KMS-11 (cell line): Measurements from ENCODE around the gene LIAS.
"Not testable (repeated sequence)": the region's sequence is repeated elsewhere in the genome, so short reads cannot be mapped to it uniquely, and the experiment has no call there.

Experiments
- H2AFZ ChIP-seq: fragments of 200-600 bp; sonication (generic); 2 replicates; pipeline ENCODE4 v1.6.1; 2016; ENCODE audit warnings: antibody characterized with exemption, mixed run types, low read depth
- H3K27ac ChIP-seq: fragments of 200-600 bp; sonication (generic); 2 replicates; pipeline ENCODE4 v1.6.1; 2016; ENCODE audit warnings: mild to moderate bottlenecking, mixed run types
- H3K27me3 ChIP-seq: fragments of 200-600 bp; sonication (generic); 2 replicates; pipeline ENCODE4 v1.6.1; 2017; ENCODE audit warnings: mild to moderate bottlenecking, low read depth, mixed run types, moderate library complexity; ENCODE audit not compliant: insufficient read depth
- H3K36me3 ChIP-seq: fragments of 200-600 bp; sonication (generic); 2 replicates; pipeline ENCODE4 v1.6.1; 2017; ENCODE audit warnings: mild to moderate bottlenecking, mixed run types; ENCODE audit not compliant: insufficient read depth
- H3K4me1 ChIP-seq: fragments of 200-600 bp; sonication (generic); 2 replicates; pipeline ENCODE4 v1.6.1; 2016; ENCODE audit warnings: mild to moderate bottlenecking, low read depth, mixed run types; ENCODE audit not compliant: poor library complexity, severe bottlenecking
- H3K4me2 ChIP-seq: fragments of 200-600 bp; sonication (generic); 2 replicates; pipeline ENCODE4 v1.7.0; 2016; ENCODE audit warnings: mild to moderate bottlenecking, mixed run types
- H3K4me3 ChIP-seq: fragments of 200-600 bp; sonication (generic); IDR thresholded peaks from 2 replicates; pipeline ENCODE4 v1.6.1; 2017; ENCODE audit warnings: low read depth, low read length, mixed read lengths; ENCODE audit not compliant: insufficient read depth
- H3K79me2 ChIP-seq: fragments of 200-600 bp; sonication (generic); 2 replicates; pipeline ENCODE4 v1.6.1; 2016; ENCODE audit warnings: low read depth, mixed run types; ENCODE audit not compliant: insufficient read depth
- H3K9ac ChIP-seq: fragments of 200-600 bp; sonication (generic); 2 replicates; pipeline ENCODE4 v1.6.1; 2016; ENCODE audit warnings: mild to moderate bottlenecking, mixed run types
- H4K20me1 ChIP-seq: fragments of 200-600 bp; sonication (generic); 2 replicates; pipeline ENCODE4 v1.6.1; 2016; ENCODE audit warnings: mild to moderate bottlenecking, mixed run types; ENCODE audit not compliant: insufficient read depth
- TF ChIP-seq, protein P1 (sequence below): fragments of 200-600 bp; sonication (generic); conservative IDR thresholded peaks from 2 replicates; pipeline ENCODE4 v1.6.1; 2017; ENCODE audit warnings: low read depth, mild to moderate bottlenecking, antibody characterized with exemption, low read length, moderate library complexity, mixed read lengths

Gene LIAS

DNA sequence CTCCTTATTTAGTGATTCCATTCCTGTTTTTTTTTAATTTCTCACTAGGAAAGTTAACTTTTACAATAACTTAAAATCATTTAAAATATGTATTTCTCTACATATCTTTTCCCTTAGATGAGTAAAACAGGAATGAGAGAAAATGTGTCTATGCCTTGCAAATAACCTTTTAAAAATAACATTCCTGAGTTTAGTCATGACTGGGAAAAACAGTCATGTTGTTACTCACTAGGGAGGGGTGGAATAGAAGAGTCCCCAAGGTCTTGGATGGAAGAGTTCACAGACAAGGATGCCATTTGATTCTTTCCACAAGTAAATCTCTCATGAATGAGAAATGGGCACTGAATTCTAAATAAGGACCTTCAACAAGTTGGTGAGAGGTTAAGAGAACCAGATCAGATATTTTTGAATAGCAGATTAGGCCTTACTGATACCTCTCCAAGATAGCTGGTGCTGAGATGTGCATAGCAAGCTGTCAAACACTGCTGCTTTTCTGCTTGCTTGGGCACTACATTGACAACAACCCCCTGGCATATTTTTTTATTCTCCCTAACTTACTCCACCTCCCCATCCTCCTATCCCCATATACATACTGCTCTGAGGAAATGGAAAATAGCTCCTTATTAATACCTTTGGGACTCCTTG is 43.3 kb downstream of the LIAS start:
- Histone ChIP-seq H3K36me3 (no peaks in the 10 kb centered on the region), H3K9ac (no peak overlapping the region), H4K20me1 (no peaks in the 10 kb centered on the region), H3K79me2 (no peaks in the 10 kb centered on the region), H3K4me2 (no peak overlapping the region), H3K27ac (no peak overlapping the region), H3K4me1 (no peaks in the 10 kb centered on the region), H3K4me3 (no peak overlapping the region), H3K27me3 (no peaks in the 10 kb centered on the region), H2AFZ (no peak overlapping the region)
- TF ChIP-seq, protein P1, sequence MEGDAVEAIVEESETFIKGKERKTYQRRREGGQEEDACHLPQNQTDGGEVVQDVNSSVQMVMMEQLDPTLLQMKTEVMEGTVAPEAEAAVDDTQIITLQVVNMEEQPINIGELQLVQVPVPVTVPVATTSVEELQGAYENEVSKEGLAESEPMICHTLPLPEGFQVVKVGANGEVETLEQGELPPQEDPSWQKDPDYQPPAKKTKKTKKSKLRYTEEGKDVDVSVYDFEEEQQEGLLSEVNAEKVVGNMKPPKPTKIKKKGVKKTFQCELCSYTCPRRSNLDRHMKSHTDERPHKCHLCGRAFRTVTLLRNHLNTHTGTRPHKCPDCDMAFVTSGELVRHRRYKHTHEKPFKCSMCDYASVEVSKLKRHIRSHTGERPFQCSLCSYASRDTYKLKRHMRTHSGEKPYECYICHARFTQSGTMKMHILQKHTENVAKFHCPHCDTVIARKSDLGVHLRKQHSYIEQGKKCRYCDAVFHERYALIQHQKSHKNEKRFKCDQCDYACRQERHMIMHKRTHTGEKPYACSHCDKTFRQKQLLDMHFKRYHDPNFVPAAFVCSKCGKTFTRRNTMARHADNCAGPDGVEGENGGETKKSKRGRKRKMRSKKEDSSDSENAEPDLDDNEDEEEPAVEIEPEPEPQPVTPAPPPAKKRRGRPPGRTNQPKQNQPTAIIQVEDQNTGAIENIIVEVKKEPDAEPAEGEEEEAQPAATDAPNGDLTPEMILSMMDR: no peak

- not testable (repeated sequence) for H3K4me1 ChIP-seq, H4K20me1 ChIP-seq, H3K9ac ChIP-seq, H2AFZ ChIP-seq, H3K4me3 ChIP-seq, H3K27me3 ChIP-seq, H3K79me2 ChIP-seq, H3K27ac ChIP-seq, H3K4me2 ChIP-seq, H3K36me3 ChIP-seq
Measured at GRCh38 chr4:39502664-39503035, 43.8 kb downstream of the LIAS start.

DNA sequence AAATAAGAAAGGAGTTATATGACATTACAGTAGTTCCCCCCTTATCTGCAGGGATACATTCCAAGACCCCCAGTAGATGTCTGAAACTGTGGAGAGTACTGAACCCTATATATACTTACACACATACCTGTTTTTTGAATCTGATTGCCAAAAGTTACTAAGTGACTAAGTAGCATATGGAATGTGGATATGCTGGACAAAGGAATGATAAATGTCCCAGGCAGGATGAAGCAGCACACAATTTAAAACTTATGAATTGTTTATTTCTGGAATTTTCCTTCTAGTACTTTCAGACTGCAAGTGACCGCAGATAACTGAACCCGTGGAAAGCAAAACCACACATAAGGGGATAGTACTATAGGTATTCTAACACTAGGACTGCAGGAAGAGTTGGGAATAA is 45.7 kb downstream of the LIAS start:
- Histone ChIP-seq H3K4me2 (no peak overlapping the region), H3K4me1 (no peaks in the 10 kb centered on the region), H4K20me1 (no peaks in the 10 kb centered on the region), H2AFZ (no peak overlapping the region), H3K27me3 (no peaks in the 10 kb centered on the region), H3K36me3 (no peaks in the 10 kb centered on the region; the same call in 1 of the 2 replicates), H3K27ac (no peak overlapping the region), H3K4me3 (no peak overlapping the region), H3K9ac (no peak overlapping the region), H3K79me2 (no peaks in the 10 kb centered on the region)
- TF ChIP-seq, protein P1: no peak

- no peak overlapping the region for H3K4me3 ChIP-seq
- no peaks in the 10 kb centered on the region for H4K20me1 ChIP-seq
- no peaks in the 10 kb centered on the region for H3K27me3 ChIP-seq
- no peak overlapping the region for H3K9ac ChIP-seq
- H3K4me1 ChIP-seq: no peaks in the 10 kb centered on the region
- no peaks in the 10 kb centered on the region for H3K79me2 ChIP-seq
- H3K36me3 ChIP-seq: no peaks in the 10 kb centered on the region; the same call in 1 of the 2 replicates
- TF ChIP-seq, protein P1: no peak
- no peak overlapping the region for H2AFZ ChIP-seq
- no peak overlapping the region for H3K4me2 ChIP-seq
- no peak overlapping the region for H3K27ac ChIP-seq
Measured at GRCh38 chr4:39505581-39505980, 46.7 kb downstream of the LIAS start.

DNA sequence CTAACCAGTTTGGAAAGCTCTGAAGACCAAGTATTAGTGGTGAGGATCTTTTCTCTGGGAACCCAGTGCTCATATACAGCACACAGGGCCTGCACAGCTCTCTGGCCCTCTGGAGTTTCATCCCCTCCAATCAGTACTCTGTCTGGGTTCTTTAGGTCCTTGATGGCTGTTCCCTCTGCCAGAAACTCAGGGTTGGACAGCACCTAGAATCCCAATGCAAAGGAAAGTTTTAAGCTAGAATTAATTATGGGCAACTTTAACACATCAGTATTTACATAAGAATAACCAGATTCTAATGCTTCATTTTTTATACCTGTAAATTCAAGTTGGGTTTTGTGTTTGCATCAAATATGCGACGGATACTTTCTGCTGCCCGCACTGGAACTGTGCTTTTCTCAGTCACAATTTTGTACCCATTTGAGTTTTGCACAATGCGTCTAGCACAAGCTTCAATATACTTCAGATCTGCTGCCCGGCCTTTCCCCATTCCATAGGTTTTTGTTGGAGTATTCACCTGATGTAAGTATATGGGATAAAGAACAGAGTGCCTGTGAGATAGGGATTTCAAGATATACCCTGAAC is 51.6 kb downstream of the LIAS start:
- H3K27me3 ChIP-seq: no peaks in the 10 kb centered on the region
- H3K4me3 ChIP-seq: no peak overlapping the region
- H3K9ac ChIP-seq: no peak overlapping the region
- H3K79me2 ChIP-seq: no peaks in the 10 kb centered on the region
- H4K20me1 ChIP-seq: no peaks in the 10 kb centered on the region
- TF ChIP-seq, protein P1: no peak
- no peak overlapping the region for H3K4me2 ChIP-seq
- peaks cover 3% of the 10 kb centered on the region for H3K4me1 ChIP-seq
- no peak overlapping the region for H3K27ac ChIP-seq
- H3K36me3 ChIP-seq: no peaks in the 10 kb centered on the region; the same call in 1 of the 2 replicates
- H2AFZ ChIP-seq: no peak overlapping the region

DNA sequence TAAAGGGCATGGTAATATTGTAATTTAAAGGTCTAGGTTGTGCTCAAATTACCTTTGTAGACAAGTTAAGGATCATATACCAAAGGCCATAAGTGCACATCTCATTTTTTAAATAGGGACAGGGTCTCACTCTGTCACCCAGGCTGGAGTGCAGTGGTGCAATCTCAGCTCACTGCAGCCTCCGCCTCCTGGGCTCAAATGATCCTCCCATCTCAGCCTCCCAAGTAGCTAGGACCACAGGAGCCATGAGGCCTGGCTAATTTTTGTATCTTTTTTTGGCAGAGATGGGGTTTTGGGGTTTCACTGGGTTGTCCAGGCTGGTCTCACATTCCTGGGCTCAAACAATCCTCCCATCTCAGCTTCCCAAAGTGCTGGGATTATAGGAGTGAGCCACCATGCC is 55.4 kb downstream of the LIAS start:
- not testable (repeated sequence) for H3K4me1 ChIP-seq, H3K79me2 ChIP-seq, H3K27ac ChIP-seq, H4K20me1 ChIP-seq, H3K27me3 ChIP-seq, H3K4me2 ChIP-seq, H2AFZ ChIP-seq, H3K36me3 ChIP-seq, H3K9ac ChIP-seq, H3K4me3 ChIP-seq
